ENCODE measurements around the gene HYAL1.

The HYAL1 gene

DNA sequence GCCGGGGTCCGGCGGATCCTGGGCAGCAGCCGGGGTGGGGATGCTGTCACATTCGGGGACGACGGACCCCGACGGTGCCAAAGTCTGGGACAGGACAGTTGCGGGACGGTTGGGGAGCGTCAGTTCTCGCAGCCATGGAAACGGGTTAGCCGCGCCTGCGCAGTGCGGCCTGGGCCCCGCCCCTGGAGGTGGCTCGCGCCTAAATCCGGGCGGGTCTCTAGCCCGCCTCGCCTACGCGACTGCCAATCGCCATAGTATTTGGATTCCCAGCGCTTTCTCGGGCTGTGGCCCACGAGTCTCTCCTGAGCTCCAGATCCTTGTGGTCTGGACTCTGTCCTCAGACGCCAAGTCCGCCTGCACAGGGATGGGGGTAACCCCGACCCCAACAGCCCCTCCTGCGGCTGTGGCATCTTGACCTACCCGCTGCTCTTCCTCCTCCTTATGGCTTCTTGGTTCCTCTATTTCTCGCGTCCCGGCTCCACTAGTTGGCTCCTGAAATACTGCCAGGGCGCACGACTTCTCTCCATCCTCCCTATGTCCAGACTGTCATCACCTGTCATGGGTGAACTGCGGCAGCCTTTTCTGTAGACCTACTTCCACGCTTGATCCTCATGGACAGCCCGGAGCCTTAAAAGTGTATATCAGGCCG, 42.3 kb upstream of the HYAL1 start, which contains the start of gene ZMYND10:
TSS of gene ZMYND10 (minus strand) at position 147 of the 649 bp plus-strand sequence. CDS start 153 bp downstream, outside the sequence.
- TF ChIP-seq, protein P1, sequence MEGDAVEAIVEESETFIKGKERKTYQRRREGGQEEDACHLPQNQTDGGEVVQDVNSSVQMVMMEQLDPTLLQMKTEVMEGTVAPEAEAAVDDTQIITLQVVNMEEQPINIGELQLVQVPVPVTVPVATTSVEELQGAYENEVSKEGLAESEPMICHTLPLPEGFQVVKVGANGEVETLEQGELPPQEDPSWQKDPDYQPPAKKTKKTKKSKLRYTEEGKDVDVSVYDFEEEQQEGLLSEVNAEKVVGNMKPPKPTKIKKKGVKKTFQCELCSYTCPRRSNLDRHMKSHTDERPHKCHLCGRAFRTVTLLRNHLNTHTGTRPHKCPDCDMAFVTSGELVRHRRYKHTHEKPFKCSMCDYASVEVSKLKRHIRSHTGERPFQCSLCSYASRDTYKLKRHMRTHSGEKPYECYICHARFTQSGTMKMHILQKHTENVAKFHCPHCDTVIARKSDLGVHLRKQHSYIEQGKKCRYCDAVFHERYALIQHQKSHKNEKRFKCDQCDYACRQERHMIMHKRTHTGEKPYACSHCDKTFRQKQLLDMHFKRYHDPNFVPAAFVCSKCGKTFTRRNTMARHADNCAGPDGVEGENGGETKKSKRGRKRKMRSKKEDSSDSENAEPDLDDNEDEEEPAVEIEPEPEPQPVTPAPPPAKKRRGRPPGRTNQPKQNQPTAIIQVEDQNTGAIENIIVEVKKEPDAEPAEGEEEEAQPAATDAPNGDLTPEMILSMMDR (IDR thresholded peaks at IDR 0.05; ENCODE audit: extremely low read depth, missing control alignments): no peak
- peak; percentile 85 for DNase-seq (ENCODE audit: low spot score)

DNA sequence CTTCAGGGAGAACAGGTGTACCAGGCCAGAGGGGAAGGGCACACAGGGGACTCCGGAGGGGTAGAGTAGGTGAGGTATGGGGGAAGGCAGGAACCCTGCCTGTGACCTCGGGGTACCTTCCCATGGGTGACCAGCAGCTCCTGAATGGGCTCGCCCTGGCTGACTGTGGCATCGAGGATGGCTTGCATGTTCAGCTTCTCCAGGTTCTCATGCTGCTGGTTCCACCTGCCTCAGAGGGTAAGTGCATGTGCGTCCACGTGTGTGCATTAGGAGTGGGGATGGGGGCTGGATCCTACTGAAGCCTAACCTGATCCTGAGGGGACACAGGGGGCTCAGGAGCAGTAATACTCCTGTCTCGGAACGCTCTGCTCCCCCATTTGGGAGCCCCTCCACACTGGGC, 41.6 kb upstream of the HYAL1 start:
- no peak for DNase-seq (ENCODE audit: low spot score)
- TF ChIP-seq, protein P1 (IDR thresholded peaks at IDR 0.05; ENCODE audit: extremely low read depth, missing control alignments): no peak

DNA sequence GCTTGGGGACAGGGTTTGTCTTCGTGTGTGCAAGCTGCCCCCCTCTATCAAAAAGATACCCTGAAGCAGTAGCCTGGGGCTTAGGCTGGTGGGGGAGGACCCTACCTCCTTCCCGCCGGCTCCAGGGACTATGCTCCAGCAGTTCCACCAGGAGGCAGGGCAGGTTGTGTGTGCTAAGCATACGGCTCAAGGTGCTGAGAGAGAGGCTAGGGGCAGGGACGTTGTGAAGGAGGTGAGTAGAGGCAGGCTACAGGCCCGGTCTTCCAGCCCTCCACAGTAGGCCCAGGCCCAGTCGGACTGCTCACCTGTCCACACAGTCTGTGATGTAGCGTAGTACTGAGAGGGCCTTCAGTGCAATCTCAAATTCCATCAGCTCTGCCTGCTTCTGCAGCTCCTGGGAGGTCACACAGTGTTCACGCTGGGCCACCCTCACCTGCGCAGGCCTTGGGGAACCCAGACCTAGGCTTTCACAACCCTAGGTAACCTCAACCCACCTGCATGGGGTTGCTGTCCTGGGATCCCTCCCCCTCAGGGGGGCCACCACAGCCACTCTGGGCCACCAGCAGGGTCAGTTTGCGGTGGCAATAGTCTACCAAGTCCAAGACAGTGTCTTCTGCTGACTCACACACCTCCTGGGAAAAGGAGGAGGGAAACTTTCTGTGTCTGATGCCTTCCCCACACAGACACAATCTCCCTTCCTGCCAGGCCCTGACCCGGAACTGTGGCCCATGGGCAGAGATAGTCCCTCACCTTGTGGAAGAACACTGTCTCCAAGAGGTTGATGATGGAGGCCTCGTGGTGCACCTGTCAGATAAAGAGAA, 39.6 kb upstream of the HYAL1 start:
- TF ChIP-seq, protein P1 (IDR thresholded peaks at IDR 0.05; ENCODE audit: extremely low read depth, missing control alignments): no peak
- no peak for DNase-seq (ENCODE audit: low spot score)

DNA sequence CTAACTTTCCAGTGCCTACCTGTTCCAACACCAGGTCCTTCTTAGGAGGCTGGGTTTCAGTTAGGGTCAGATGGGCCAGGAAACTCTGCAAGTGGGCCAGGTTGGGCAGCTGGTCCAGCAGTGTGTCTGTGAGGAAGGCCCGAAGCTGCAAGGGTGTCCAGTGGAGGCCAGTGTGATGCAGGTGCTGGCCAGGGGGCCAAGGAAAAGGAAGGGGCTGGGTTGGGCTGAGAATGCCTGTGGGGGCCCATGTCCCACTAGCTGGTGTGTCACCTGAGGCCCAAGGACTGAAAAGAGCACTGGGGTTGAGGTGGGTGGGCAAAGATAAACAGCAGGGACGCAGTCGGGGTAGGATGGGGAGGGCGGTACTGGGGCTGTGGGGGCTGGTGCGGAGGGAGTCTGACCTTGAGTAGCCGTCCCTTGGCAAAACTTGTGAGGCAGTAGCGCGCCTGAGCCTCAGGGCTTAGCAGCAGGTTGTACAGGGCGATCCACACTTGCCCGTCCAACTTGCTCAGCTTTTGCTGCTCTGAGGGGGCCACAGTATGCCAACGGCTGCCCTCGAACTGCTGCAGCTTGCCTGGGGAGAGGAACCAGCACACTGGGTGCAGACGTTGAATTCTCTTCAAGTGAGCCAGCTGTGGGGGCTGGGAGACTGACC, 38.7 kb upstream of the HYAL1 start:
- TF ChIP-seq, protein P1 (IDR thresholded peaks at IDR 0.05; ENCODE audit: extremely low read depth, missing control alignments): no peak
- DNase-seq (ENCODE audit: low spot score): no peak

DNA sequence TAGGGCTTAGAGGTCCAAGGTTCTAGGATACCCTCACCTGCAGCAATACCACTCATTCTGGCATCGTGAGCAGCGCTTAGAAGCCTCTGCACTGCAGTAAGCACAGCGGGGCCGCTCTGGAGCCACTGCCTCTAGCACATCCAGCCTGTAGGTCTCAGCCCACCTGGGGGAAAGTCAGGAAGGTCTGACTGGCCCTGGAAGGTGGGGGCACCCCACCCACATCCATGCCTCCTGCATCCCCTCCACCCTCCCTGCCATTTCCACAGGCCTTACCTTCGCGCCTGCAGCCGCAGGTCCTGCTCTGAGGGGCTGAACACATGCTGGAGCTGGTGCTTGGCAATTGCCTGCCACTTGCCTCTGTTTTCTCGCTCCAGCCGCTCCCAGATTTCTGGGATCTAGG, 38.2 kb upstream of the HYAL1 start:
- DNase-seq (ENCODE audit: low spot score): no peak
- TF ChIP-seq, protein P1 (IDR thresholded peaks at IDR 0.05; ENCODE audit: extremely low read depth, missing control alignments): no peak

DNA sequence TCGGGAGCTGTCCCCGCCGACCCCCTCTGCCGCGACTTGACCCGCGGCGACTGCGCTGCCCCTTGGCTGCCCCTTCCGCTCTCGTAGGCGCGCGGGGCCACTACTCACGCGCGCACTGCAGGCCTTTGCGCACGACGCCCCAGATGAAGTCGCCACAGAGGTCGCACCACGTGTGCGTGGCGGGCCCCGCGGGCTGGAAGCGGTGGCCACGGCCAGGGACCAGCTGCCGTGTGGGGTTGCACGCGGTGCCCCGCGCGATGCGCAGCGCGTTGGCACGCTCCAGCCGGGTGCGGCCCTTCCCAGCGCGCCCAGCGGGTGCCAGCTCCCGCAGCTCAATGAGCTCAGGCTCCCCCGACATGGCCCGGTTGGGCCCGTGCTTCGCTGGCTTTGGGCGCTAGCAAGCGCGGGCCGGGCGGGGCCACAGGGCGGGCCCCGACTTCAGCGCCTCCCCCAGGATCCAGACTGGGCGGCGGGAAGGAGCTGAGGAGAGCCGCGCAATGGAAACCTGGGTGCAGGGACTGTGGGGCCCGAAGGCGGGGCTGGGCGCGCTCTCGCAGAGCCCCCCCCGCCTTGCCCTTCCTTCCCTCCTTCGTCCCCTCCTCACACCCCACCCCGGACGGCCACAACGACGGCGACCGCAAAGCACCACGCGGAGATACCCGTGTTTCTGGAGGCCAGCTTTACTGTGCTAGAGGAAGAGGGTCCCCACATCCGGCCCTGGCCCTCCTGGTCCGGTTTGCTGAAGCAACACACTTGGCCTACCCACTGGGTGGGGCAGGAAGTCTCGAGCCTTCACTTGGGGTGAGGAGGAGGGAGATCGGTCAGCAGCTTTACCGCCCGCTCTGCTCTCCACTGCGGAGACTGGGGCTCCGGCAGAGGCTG, 37.3 kb upstream of the HYAL1 start, which contains the start of gene RASSF1:
TSS of gene RASSF1 (minus strand) at position 389 of the 882 bp plus-strand sequence. CDS start at position 358, 31 bp downstream.
- DNase-seq (ENCODE audit: low spot score): peak; percentile 79
- TF ChIP-seq, protein P1 (IDR thresholded peaks at IDR 0.05; ENCODE audit: extremely low read depth, missing control alignments): no peak
